ENCODE results near the gene HSF5.

HSF5 gene

GRCh38 chr17:58487589-58488427 is at the start of gene HSF5:
TSS of gene HSF5 (minus strand) at chr17:58488408. CDS start at chr17:58488274, 134 bp downstream.
- DNase-seq (ENCODE audit: low read depth), result no peak

- DNase-seq (ENCODE audit: low read depth), result no peak
Observed at GRCh38 chr17:58537266-58537665, 49.1 kb upstream of the HSF5 start.

GRCh38 chr17:58536542-58536941 is 48.3 kb upstream of the HSF5 start:
- no peak for DNase-seq (ENCODE audit: low read depth)

- DNase-seq (ENCODE audit: low read depth), result peak; percentile 76
Observed at GRCh38 chr17:58535431-58535830, 47.2 kb upstream of the HSF5 start.

- peak; percentile 90 for DNase-seq (ENCODE audit: low read depth)
Observed at GRCh38 chr17:58534901-58535421, 46.8 kb upstream of the HSF5 start.

GRCh38 chr17:58534331-58534730 is 46.1 kb upstream of the HSF5 start:
- no peak for DNase-seq (ENCODE audit: low read depth)

GRCh38 chr17:58533616-58534188 is 45.5 kb upstream of the HSF5 start:
- no peak for DNase-seq (ENCODE audit: low read depth)

- no peak for DNase-seq (ENCODE audit: low read depth)
Observed at GRCh38 chr17:58532555-58532951, 44.3 kb upstream of the HSF5 start.

GRCh38 chr17:58531661-58532554 is 43.7 kb upstream of the HSF5 start:
- DNase-seq (ENCODE audit: low read depth), result peak; percentile 69

GRCh38 chr17:58531122-58531521 is 42.9 kb upstream of the HSF5 start:
- DNase-seq (ENCODE audit: low read depth), result no peak

- DNase-seq (ENCODE audit: low read depth), result no peak
Observed at GRCh38 chr17:58530655-58531054, 42.4 kb upstream of the HSF5 start.

GRCh38 chr17:58529275-58529674 is 41.1 kb upstream of the HSF5 start:
- DNase-seq (ENCODE audit: low read depth), result no peak

GRCh38 chr17:58528443-58528842 is 40.2 kb upstream of the HSF5 start:
- DNase-seq (ENCODE audit: low read depth), result no peak

GRCh38 chr17:58527949-58528348 is 39.7 kb upstream of the HSF5 start:
- DNase-seq (ENCODE audit: low read depth), result peak; percentile 57

GRCh38 chr17:58527306-58527705 is 39.1 kb upstream of the HSF5 start:
- DNase-seq (ENCODE audit: low read depth), result peak; percentile 26

- DNase-seq (ENCODE audit: low read depth), result peak; percentile 87
Observed at GRCh38 chr17:58525239-58525638, 37.0 kb upstream of the HSF5 start.

- no peak for DNase-seq (ENCODE audit: low read depth)
Observed at GRCh38 chr17:58521680-58522079, 33.5 kb upstream of the HSF5 start.

GRCh38 chr17:58520843-58521430 is 32.7 kb upstream of the HSF5 start:
- DNase-seq (ENCODE audit: low read depth), result peak; percentile 58

- DNase-seq (ENCODE audit: low read depth), result peak; percentile 100
Observed at GRCh38 chr17:58517928-58518609, 29.9 kb upstream of the HSF5 start.

- no peak for DNase-seq (ENCODE audit: low read depth)
Observed at GRCh38 chr17:58517378-58517927, 29.2 kb upstream of the HSF5 start.

All from ELR (cell line).